HG03439 (cell line): ENCODE results near the gene ANKRD44.
A peak's percentile ranks its signal among the peaks of the same experiment; 100 is the strongest.

Source experiments
- ATAC-seq: cut with Tn5 transposase; IDR thresholded peaks from one replicate; pipeline ENCODE4 v1.9.1; 2021; ENCODE audit warnings: mild to moderate bottlenecking, moderate library complexity; ENCODE audit not compliant: unreplicated experiment

The ANKRD44 gene

DNA sequence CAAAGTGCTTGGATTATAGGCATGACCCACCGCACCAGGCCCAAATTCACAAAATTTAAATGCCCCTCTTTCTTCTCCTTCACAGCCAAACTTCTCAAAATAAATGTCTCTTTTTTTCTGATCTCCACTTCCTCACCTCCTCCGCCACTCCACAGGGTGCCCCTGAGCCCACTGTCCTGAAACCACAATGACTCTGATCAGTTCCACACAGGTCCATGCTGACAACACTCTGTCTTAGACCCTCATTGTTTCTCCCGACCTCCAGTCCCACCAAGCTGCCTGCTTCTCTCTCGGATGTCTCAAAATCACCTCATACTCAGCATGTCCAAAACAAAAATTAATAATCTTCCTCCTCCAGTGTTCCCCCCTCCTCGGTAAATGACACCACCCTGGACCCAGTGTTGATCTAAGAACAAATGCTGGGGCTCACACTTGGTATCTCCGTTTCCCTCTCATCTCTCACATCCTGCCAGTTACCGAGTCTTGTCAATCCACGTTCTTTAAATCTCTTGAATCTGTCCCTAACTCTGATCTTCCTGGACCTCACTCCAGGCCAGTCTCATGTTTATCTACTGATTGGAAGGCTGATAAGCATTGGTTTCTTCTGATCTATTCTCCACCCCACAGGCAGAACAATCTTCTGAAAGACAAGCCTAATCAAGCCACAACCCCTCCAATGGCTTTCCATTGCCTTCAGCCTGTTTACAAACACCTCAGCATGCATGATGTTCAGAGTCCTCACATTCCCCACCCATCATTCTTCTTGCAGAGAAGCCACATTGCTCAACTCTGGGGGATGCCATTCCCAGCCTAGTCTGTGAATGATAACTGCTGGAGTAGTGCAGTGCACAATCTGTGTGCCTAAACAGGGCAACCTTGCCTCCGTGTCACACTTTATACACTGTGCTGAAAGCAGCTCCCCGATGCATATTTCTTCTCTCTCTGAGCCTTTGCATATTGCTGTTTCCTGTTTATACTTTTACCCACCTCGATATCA lies 12.4 kb upstream of the ANKRD44 start:
- ATAC-seq = no peak

DNA sequence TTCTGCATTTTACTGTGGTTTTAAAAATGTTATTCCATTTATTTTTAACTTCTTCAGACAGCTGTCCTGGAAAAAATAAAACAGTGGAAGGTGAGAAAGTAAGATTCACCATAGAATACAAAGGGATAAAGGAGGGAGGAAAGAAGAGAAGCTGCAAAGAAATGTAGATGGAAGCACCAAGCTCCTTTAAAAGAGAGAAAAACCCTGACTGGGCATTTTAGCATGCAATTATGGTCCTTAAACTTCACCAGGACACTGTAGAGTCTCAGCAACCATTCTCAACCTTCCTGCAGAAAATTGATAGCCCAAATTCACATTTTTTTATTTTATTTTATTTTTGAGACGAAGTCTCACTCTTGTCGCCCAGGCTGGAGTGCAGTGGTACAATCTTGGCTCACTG lies 11.6 kb upstream of the ANKRD44 start:
- ATAC-seq = no peak

- ATAC-seq = no peak
These were observed 4.8 kb upstream of the ANKRD44 start for GRCh38 chr2:197315371-197315770.

DNA sequence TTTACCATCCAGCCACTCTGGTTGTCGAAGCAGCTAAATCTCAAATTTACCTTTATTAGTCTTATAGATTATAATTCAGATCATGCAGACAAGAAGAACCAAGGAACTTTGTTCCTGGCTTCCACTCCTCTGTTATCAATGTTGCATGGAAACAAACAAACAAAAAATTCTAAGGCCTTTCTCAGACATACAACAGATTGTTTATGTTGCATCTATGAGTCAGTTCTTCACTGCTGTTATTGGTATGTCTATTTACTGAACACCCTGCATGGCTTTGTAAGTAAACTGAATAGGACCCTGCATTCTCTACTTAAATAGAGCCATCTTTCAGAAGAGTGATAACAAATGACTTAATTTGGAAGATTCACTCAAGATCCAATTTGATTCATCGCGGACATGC lies 1.6 kb upstream of the ANKRD44 start:
- ATAC-seq = no peak

DNA sequence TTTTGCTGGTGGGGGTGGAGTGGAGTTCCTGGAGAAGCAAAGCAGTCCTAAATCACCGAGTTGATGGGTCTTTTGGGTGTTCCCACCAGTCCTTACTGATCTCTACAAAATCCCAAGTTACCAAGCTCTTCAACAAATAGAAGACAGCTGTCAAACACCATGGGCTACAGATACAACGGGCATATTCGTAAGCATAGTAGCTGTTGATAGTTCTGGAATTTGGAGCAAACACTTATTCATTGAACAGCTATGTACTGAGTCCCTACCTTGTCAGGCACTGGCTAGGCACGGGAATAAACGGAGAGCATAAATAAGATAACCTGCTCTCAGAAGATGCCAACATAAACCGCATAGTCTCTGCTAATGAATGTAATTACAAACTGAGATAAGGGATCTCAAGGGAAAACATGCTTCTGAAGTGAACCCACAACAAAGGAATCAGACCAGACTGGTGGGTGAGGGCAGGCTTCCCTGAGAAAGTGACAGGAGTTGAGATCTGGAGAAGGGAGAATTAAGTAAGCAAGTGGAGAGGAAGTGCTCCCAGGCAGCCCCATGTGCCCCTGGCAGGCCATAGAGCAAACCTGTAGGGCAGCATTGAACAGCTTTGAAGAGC lies 947 bp upstream of the ANKRD44 start:
- no peak for ATAC-seq

- no peak for ATAC-seq
These were observed 424 bp upstream of the ANKRD44 start for GRCh38 chr2:197310987-197311420.

DNA sequence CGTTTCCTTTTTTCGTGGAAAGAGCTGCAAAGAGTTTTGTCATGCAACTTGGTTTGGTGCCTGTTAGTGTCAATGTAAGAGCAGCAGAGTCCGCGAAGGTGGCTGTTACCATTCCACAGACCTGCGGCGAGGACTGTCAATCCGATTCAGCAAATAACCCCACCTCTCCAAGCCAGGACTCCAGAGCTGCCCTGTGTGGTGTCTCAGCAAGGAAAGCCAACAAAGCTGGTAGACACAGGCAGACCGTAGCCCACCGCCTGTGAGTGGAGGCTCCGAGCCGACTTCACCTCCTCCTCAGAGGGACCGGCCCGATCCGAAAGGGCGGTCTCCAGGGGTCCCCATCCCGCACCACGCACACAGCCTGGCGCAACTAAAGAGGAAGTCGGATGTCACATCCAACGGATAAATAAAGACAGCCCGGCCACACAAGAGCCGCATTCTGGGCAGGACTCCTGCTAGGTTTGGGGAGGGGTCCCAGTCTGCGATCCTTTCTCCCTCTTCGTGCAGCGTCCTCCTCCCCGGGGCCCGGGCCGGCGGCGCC lies 819 bp downstream of the ANKRD44 start:
- ATAC-seq = peak; percentile 8

GRCh38 chr2:197308996-197309690 lies 1.4 kb downstream of the ANKRD44 start:
- ATAC-seq = no peak

- ATAC-seq = no peak
These were observed 2.0 kb downstream of the ANKRD44 start for GRCh38 chr2:197308585-197308984.

- no peak for ATAC-seq
These were observed 2.6 kb downstream of the ANKRD44 start for GRCh38 chr2:197307933-197308521.

DNA sequence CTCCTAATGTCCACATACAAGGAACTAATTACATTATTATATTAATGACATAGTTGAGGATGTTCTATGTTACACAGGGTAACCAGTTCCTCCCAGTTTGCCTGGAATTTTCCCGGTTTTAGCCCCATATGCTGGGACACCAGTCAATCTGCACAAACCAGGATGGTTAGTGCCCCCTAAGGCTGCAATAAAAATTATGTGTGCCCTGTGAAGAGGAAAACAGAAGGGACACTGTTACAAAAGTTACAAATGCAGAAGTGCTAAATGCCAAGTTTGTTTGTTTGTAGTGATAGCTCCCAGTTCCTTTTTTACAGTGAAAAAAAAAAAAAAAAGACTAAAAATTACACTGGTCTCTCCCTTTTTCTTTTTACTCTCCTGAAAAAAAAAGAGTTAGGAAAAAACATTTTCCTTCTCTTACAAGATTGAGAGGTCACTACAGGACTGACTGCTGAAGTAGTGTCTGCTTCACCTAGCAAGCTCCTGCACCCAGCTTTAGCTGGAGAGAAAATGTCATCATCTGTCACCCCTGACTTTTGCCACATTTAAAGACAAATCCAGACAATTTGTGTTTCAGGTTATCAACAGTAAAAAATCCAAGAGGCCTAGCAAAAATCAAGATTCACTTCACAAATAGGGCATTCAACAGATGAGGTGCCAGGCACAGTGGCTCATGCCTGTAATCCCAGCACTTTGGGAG lies 3.2 kb downstream of the ANKRD44 start:
- no peak for ATAC-seq

- no peak for ATAC-seq
These were observed 3.9 kb downstream of the ANKRD44 start for GRCh38 chr2:197306696-197307040.

- ATAC-seq = no peak
These were observed 4.4 kb downstream of the ANKRD44 start for GRCh38 chr2:197306024-197306695.

GRCh38 chr2:197304556-197305011 lies 6.0 kb downstream of the ANKRD44 start:
- peak; percentile 33 for ATAC-seq

- ATAC-seq = no peak
These were observed 10.4 kb downstream of the ANKRD44 start for GRCh38 chr2:197300139-197300538.

- no peak for ATAC-seq
These were observed 12.0 kb downstream of the ANKRD44 start for GRCh38 chr2:197298609-197299008.

GRCh38 chr2:197297772-197298318 lies 12.7 kb downstream of the ANKRD44 start:
- ATAC-seq = peak; percentile 33

- no peak for ATAC-seq
These were observed 13.3 kb downstream of the ANKRD44 start for GRCh38 chr2:197297266-197297665.

DNA sequence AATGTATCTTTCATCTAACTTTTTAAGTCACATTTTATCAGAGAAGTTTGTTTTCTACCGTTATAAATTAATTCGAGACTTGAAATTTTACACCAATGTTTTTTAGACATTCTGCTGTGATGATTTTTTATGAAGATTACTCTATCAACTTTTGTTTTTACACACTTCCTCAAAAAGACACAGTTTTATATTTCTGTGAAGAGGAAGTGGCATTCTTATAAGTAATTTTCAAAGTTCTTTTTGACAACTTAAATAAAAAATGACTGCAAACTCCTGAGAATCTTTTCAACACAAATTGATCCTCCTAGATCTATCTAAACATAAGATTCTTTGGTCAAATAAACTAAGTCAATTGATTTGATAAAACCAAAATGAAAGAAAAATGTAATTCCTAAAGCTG lies 13.7 kb downstream of the ANKRD44 start:
- ATAC-seq = no peak
